C4-2B (cell line): ENCODE results near the gene TMEM109.

Experiments used
- ZFX ChIP-seq: fragments of 450-650 bp; IDR thresholded peaks from 2 replicates; pipeline ENCODE4 v1.6.1; 2017
- TF ChIP-seq, protein P1 (sequence below): fragments of 450-650 bp; conservative IDR thresholded peaks from 2 replicates; pipeline ENCODE4 v1.5.1; 2017; ENCODE audit warnings: mild to moderate bottlenecking

DNA sequence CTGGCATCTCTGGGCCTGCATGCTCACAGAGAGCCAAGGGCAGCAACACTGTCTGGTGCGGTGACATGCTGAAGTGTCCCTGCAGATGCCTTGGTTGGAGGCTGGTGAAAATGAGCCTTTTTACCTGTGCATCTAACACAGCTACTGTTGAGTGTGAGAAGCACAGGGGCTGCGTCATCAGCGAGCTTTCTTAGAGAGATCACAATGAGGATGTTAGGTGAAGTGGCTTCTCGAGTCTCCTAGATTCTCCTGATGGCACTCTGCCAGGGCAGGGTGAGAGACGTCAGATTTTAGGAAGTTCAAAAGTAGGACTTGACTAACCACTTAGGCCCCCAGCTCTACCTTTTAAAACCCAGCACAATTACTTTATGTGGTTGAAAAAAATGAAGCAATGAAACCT lies 41.6 kb downstream of the TMEM109 start:
- TF ChIP-seq, protein P1, sequence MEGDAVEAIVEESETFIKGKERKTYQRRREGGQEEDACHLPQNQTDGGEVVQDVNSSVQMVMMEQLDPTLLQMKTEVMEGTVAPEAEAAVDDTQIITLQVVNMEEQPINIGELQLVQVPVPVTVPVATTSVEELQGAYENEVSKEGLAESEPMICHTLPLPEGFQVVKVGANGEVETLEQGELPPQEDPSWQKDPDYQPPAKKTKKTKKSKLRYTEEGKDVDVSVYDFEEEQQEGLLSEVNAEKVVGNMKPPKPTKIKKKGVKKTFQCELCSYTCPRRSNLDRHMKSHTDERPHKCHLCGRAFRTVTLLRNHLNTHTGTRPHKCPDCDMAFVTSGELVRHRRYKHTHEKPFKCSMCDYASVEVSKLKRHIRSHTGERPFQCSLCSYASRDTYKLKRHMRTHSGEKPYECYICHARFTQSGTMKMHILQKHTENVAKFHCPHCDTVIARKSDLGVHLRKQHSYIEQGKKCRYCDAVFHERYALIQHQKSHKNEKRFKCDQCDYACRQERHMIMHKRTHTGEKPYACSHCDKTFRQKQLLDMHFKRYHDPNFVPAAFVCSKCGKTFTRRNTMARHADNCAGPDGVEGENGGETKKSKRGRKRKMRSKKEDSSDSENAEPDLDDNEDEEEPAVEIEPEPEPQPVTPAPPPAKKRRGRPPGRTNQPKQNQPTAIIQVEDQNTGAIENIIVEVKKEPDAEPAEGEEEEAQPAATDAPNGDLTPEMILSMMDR: no peak
- no peak for TF ChIP-seq ZFX
